BE2C (cell line): ENCODE measurements around the gene HSBP1.

Experiments used
- DNase-seq: peaks from one replicate; pipeline ENCODE4 v3.0.0-alpha.2; 2020
- H3K27me3 ChIP-seq: fragments of 250-450 bp; sonication (Bioruptor Pico); 2 replicates; pipeline ENCODE4 v1.5.1; 2020; ENCODE audit warnings: mild to moderate bottlenecking
- H3K36me3 ChIP-seq: fragments of 250-450 bp; sonication (Bioruptor Pico); 2 replicates; pipeline ENCODE4 v1.5.1; 2020; ENCODE audit warnings: mild to moderate bottlenecking
- H3K4me1 ChIP-seq: fragments of 250-450 bp; sonication (Bioruptor Pico); 2 replicates; pipeline ENCODE4 v1.5.1; 2020
- H3K4me3 ChIP-seq: 2 replicates; pipeline ENCODE4 v1.5.1; 2011; ENCODE audit warnings: low read depth, low read length
- H3K9me3 ChIP-seq: fragments of 250-450 bp; sonication (Bioruptor Pico); 2 replicates; pipeline ENCODE4 v1.5.1; 2020
- CTCF ChIP-seq: IDR thresholded peaks from 2 replicates; pipeline ENCODE4 v1.5.1; 2012; ENCODE audit warnings: mild to moderate bottlenecking, low read depth, low read length

The HSBP1 gene

GRCh38 chr16:83839561-83839960, 31.8 kb downstream of the HSBP1 start:
- H3K27me3 ChIP-seq = peaks cover 3% of the 10 kb centered on the region
- TF ChIP-seq CTCF = no peak
- H3K36me3 ChIP-seq = no peaks in the 10 kb centered on the region
- H3K4me3 ChIP-seq = no peak overlapping the region
- H3K4me1 ChIP-seq = no peaks in the 10 kb centered on the region
- H3K9me3 ChIP-seq = no peaks in the 10 kb centered on the region
- DNase-seq = no peak

GRCh38 chr16:83840060-83840617, 32.4 kb downstream of the HSBP1 start:
- Histone ChIP-seq H3K4me3 (no peak overlapping the region), H3K27me3 (peaks cover 3% of the 10 kb centered on the region), H3K9me3 (no peaks in the 10 kb centered on the region)

GRCh38 chr16:83842291-83842690, 34.5 kb downstream of the HSBP1 start:
- DNase-seq = no peak
- Histone ChIP-seq H3K27me3 (peaks cover 3% of the 10 kb centered on the region), H3K4me1 (no peaks in the 10 kb centered on the region), H3K9me3 (no peaks in the 10 kb centered on the region), H3K4me3 (no peak overlapping the region), H3K36me3 (no peaks in the 10 kb centered on the region)
- TF ChIP-seq CTCF = no peak

More at GRCh38 chr16:83840060-83840617, 32.4 kb downstream of the HSBP1 start:
- no peak for DNase-seq
- Histone ChIP-seq H3K4me1 (no peaks in the 10 kb centered on the region), H3K36me3 (no peaks in the 10 kb centered on the region)
- TF ChIP-seq CTCF = no peak

GRCh38 chr16:83842756-83843507, 35.2 kb downstream of the HSBP1 start:
- Histone ChIP-seq H3K9me3 (no peaks in the 10 kb centered on the region), H3K4me1 (no peaks in the 10 kb centered on the region), H3K4me3 (no peak overlapping the region), H3K36me3 (no peaks in the 10 kb centered on the region), H3K27me3 (peaks cover 3% of the 10 kb centered on the region)
- no peak for TF ChIP-seq CTCF
- no peak for DNase-seq

GRCh38 chr16:83843657-83844056, 35.9 kb downstream of the HSBP1 start:
- H3K4me3 ChIP-seq = no peak overlapping the region
- no peaks in the 10 kb centered on the region; the same call in 1 of the 2 replicates for H3K27me3 ChIP-seq
- TF ChIP-seq CTCF = no peak
- H3K9me3 ChIP-seq = no peaks in the 10 kb centered on the region
- no peaks in the 10 kb centered on the region for H3K36me3 ChIP-seq
- H3K4me1 ChIP-seq = no peaks in the 10 kb centered on the region; the same call in 1 of the 2 replicates
- DNase-seq = no peak

GRCh38 chr16:83845263-83845662, 37.5 kb downstream of the HSBP1 start:
- Histone ChIP-seq H3K4me3 (no peak overlapping the region), H3K9me3 (no peaks in the 10 kb centered on the region), H3K36me3 (no peaks in the 10 kb centered on the region), H3K27me3 (no peaks in the 10 kb centered on the region), H3K4me1 (no peaks in the 10 kb centered on the region; the same call in 1 of the 2 replicates)
- DNase-seq = no peak
- TF ChIP-seq CTCF = no peak
